ENCODE measurements around the gene TGM3.

TGM3 gene

GRCh38 chr20:2333821-2334220 lies 38.0 kb downstream of the TGM3 start:
- Histone ChIP-seq H3K9ac (ENCODE audit: low read depth, low read length, poor library complexity) (no peak overlapping the region), H3K4me1 (ENCODE audit: control insufficient read depth in 2 of 2, insufficient read depth in 1 of 2, low read depth in 1 of 2, low read length in 2 of 2) (no peaks in the 10 kb centered on the region), H4K8ac (ENCODE audit: low read depth, low read length) (no peak overlapping the region), H3K14ac (ENCODE audit: low read length) (no peak overlapping the region), H2AFZ (ENCODE audit: low read length) (no peak overlapping the region), H3K4ac (ENCODE audit: low read length) (no peak overlapping the region), H3K18ac (ENCODE audit: low read length) (no peak overlapping the region), H2AK5ac (ENCODE audit: low read depth, low read length) (no peak overlapping the region), H3K4me2 (ENCODE audit: insufficient read depth, low read length, poor library complexity, severe bottlenecking) (no peak overlapping the region), H3K79me1 (ENCODE audit: low read depth, low read length) (no peaks in the 10 kb centered on the region), H2BK5ac (ENCODE audit: low read length) (no peak overlapping the region), H3K36me3 (replicated peaks in 1 of 2; ENCODE audit: control insufficient read depth in 2 of 2, insufficient read depth in 2 of 2, low read length in 2 of 2) (no peaks in the 10 kb centered on the region), H3K9me3 (replicated peaks in 1 of 2; ENCODE audit: control insufficient read depth in 2 of 2, insufficient read depth in 1 of 2, low read depth in 1 of 2, low read length in 2 of 2) (no peaks in the 10 kb centered on the region), H2BK15ac (ENCODE audit: low read length) (no peak overlapping the region), H4K91ac (ENCODE audit: low read depth, low read length, poor library complexity) (no peak overlapping the region), H2BK120ac (ENCODE audit: low read depth, low read length) (no peak overlapping the region), H3K27me3 (ENCODE audit: control insufficient read depth in 3 of 3, insufficient read depth in 3 of 3, low read depth in 1 of 3, low read length in 3 of 3) (peaks cover 0 to 24% (median 0%) of the 10 kb centered on the region in 3 experiments), H3K4me3 (ENCODE audit: low read length in 2 of 2) (no peak overlapping the region), H3K23ac (ENCODE audit: low read depth, low read length, poor library complexity) (no peak overlapping the region), H3K27ac (replicated peaks; ENCODE audit: low read length) (no peak overlapping the region), H2BK12ac (ENCODE audit: low read length) (no peak overlapping the region)
- no CpG with 5 or more reads among the region's 6 CpGs for WGBS, 2 donors (ENCODE audit: extremely low coverage in 2 of 2, insufficient read length in 2 of 2, insufficient replicate concordance in 1 of 2)
- DNase-seq (ENCODE audit: low spot score) = no peak

DNA sequence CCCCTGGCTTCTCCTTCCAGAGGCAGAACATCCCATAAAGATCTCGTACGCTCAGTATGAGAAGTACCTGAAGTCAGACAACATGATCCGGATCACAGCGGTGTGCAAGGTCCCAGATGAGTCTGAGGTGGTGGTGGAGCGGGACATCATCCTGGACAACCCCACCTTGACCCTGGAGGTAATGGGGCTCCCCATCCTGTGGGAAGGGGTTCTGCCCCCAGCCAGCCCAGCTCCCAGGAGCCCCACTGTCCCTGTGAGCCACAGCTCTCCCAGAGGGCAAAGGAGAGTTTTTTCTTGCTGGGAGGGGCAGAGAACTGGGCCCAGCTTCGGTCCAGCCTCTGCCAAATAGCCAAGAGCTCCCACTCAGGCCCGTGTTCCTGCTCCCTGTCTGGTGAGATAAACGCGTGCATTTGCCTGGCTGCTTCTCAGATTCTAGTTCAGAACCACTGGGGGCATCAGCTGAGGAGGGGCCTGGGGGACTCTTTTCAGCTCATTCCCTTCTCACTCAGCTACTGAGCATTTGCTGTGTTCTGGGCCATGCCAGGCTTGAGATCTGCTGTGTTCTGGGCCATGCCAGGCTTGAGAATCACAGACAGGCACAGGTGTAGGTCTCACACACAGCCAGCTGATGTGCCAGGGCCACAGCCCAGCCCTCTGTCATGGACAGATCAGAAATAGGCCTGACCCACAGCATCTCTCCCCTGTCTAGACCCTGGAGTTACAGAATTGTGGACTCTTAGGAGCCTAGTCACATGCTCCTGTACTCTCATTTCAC lies 39.5 kb downstream of the TGM3 start:
- Histone ChIP-seq H4K91ac (ENCODE audit: low read depth, low read length, poor library complexity) (no peak overlapping the region), H2AFZ (ENCODE audit: low read length) (no peak overlapping the region), H3K23ac (ENCODE audit: low read depth, low read length, poor library complexity) (no peak overlapping the region), H3K18ac (ENCODE audit: low read length) (peak overlapping the region; percentile 59), H3K79me1 (ENCODE audit: low read depth, low read length) (no peaks in the 10 kb centered on the region), H2BK5ac (ENCODE audit: low read length) (no peak overlapping the region), H3K9me3 (replicated peaks in 1 of 2; ENCODE audit: control insufficient read depth in 2 of 2, insufficient read depth in 1 of 2, low read depth in 1 of 2, low read length in 2 of 2) (no peaks in the 10 kb centered on the region), H2BK15ac (ENCODE audit: low read length) (peak overlapping the region; percentile 79), H3K36me3 (replicated peaks in 1 of 2; ENCODE audit: control insufficient read depth in 2 of 2, insufficient read depth in 2 of 2, low read length in 2 of 2) (no peaks in the 10 kb centered on the region), H2BK12ac (ENCODE audit: low read length) (no peak overlapping the region), H3K4ac (ENCODE audit: low read length) (no peak overlapping the region), H3K4me3 (ENCODE audit: low read length in 2 of 2) (no peak overlapping the region), H2AK5ac (ENCODE audit: low read depth, low read length) (peak overlapping the region; percentile 37), H3K14ac (ENCODE audit: low read length) (no peak overlapping the region), H3K4me2 (ENCODE audit: insufficient read depth, low read length, poor library complexity, severe bottlenecking) (no peak overlapping the region), H3K27me3 (ENCODE audit: control insufficient read depth in 3 of 3, insufficient read depth in 3 of 3, low read depth in 1 of 3, low read length in 3 of 3) (peaks cover 0 to 19% (median 0%) of the 10 kb centered on the region in 3 experiments), H3K27ac (replicated peaks; ENCODE audit: low read length) (no peak overlapping the region), H2BK120ac (ENCODE audit: low read depth, low read length) (no peak overlapping the region), H3K4me1 (ENCODE audit: control insufficient read depth in 2 of 2, insufficient read depth in 1 of 2, low read depth in 1 of 2, low read length in 2 of 2) (no peaks in the 10 kb centered on the region), H4K8ac (ENCODE audit: low read depth, low read length) (no peak overlapping the region), H3K9ac (ENCODE audit: low read depth, low read length, poor library complexity) (no peak overlapping the region)
- DNase-seq (ENCODE audit: low spot score) = no peak
- WGBS, 2 donors (ENCODE audit: extremely low coverage in 2 of 2, insufficient read length in 2 of 2, insufficient replicate concordance in 1 of 2) = no CpG with 5 or more reads among the region's 9 CpGs

- H3K4me2 ChIP-seq (ENCODE audit: insufficient read depth, low read length, poor library complexity, severe bottlenecking) = no peak overlapping the region
- no peak overlapping the region for H3K4me3 ChIP-seq (ENCODE audit: low read length in 2 of 2)
- H2AFZ ChIP-seq (ENCODE audit: low read length) = peak overlapping the region; percentile 7
- no peak overlapping the region for H2BK12ac ChIP-seq (ENCODE audit: low read length)
- H4K8ac ChIP-seq (ENCODE audit: low read depth, low read length) = no peak overlapping the region
- peaks cover 0 to 2% of the 10 kb centered on the region in 2 donors for H3K4me1 ChIP-seq (ENCODE audit: control insufficient read depth in 2 of 2, insufficient read depth in 1 of 2, low read depth in 1 of 2, low read length in 2 of 2)
- no peak overlapping the region for H3K4ac ChIP-seq (ENCODE audit: low read length)
- no CpG with 5 or more reads among the region's 4 CpGs for WGBS, 2 donors (ENCODE audit: extremely low coverage in 2 of 2, insufficient read length in 2 of 2, insufficient replicate concordance in 1 of 2)
- no peak for DNase-seq (ENCODE audit: low spot score)
- H3K9ac ChIP-seq (ENCODE audit: low read depth, low read length, poor library complexity) = no peak overlapping the region
- H3K79me1 ChIP-seq (ENCODE audit: low read depth, low read length) = no peaks in the 10 kb centered on the region
- no peak overlapping the region for H4K91ac ChIP-seq (ENCODE audit: low read depth, low read length, poor library complexity)
- no peaks in the 10 kb centered on the region for H3K9me3 ChIP-seq (replicated peaks in 1 of 2; ENCODE audit: control insufficient read depth in 2 of 2, insufficient read depth in 1 of 2, low read depth in 1 of 2, low read length in 2 of 2)
- H2AK5ac ChIP-seq (ENCODE audit: low read depth, low read length) = no peak overlapping the region
- H3K18ac ChIP-seq (ENCODE audit: low read length) = no peak overlapping the region
- no peak overlapping the region for H3K23ac ChIP-seq (ENCODE audit: low read depth, low read length, poor library complexity)
- no peak overlapping the region for H3K14ac ChIP-seq (ENCODE audit: low read length)
- no peak overlapping the region for H2BK5ac ChIP-seq (ENCODE audit: low read length)
- H3K27ac ChIP-seq (replicated peaks; ENCODE audit: low read length) = no peak overlapping the region
- H3K27me3 ChIP-seq (ENCODE audit: control insufficient read depth in 3 of 3, insufficient read depth in 3 of 3, low read depth in 1 of 3, low read length in 3 of 3) = peaks cover 0 to 19% (median 0%) of the 10 kb centered on the region in 3 experiments
- H3K36me3 ChIP-seq (replicated peaks in 1 of 2; ENCODE audit: control insufficient read depth in 2 of 2, insufficient read depth in 2 of 2, low read length in 2 of 2) = no peaks in the 10 kb centered on the region
- H2BK120ac ChIP-seq (ENCODE audit: low read depth, low read length) = no peak overlapping the region
- no peak overlapping the region for H2BK15ac ChIP-seq (ENCODE audit: low read length)
Measured at GRCh38 chr20:2336471-2336870, 40.7 kb downstream of the TGM3 start.

- Histone ChIP-seq H3K4me3 (ENCODE audit: low read length in 2 of 2) (no peak overlapping the region), H3K14ac (ENCODE audit: low read length) (no peak overlapping the region), H4K91ac (ENCODE audit: low read depth, low read length, poor library complexity) (no peak overlapping the region), H3K4me1 (ENCODE audit: control insufficient read depth in 2 of 2, insufficient read depth in 1 of 2, low read depth in 1 of 2, low read length in 2 of 2) (peaks cover 0 to 3% of the 10 kb centered on the region in 2 donors), H3K27me3 (ENCODE audit: control insufficient read depth in 3 of 3, insufficient read depth in 3 of 3, low read depth in 1 of 3, low read length in 3 of 3) (peaks cover 0 to 14% (median 0%) of the 10 kb centered on the region in 3 experiments), H3K4ac (ENCODE audit: low read length) (no peak overlapping the region), H2BK15ac (ENCODE audit: low read length) (no peak overlapping the region), H3K4me2 (ENCODE audit: insufficient read depth, low read length, poor library complexity, severe bottlenecking) (no peak overlapping the region), H3K36me3 (replicated peaks in 1 of 2; ENCODE audit: control insufficient read depth in 2 of 2, insufficient read depth in 2 of 2, low read length in 2 of 2) (no peaks in the 10 kb centered on the region), H2AK5ac (ENCODE audit: low read depth, low read length) (no peak overlapping the region), H3K27ac (replicated peaks; ENCODE audit: low read length) (no peak overlapping the region), H4K8ac (ENCODE audit: low read depth, low read length) (no peak overlapping the region), H2BK12ac (ENCODE audit: low read length) (no peak overlapping the region), H3K23ac (ENCODE audit: low read depth, low read length, poor library complexity) (no peak overlapping the region), H3K79me1 (ENCODE audit: low read depth, low read length) (no peaks in the 10 kb centered on the region), H2AFZ (ENCODE audit: low read length) (no peak overlapping the region), H2BK120ac (ENCODE audit: low read depth, low read length) (no peak overlapping the region), H3K9ac (ENCODE audit: low read depth, low read length, poor library complexity) (no peak overlapping the region), H3K9me3 (replicated peaks in 1 of 2; ENCODE audit: control insufficient read depth in 2 of 2, insufficient read depth in 1 of 2, low read depth in 1 of 2, low read length in 2 of 2) (no peaks in the 10 kb centered on the region), H2BK5ac (ENCODE audit: low read length) (no peak overlapping the region), H3K18ac (ENCODE audit: low read length) (no peak overlapping the region)
- no CpG with 5 or more reads among the region's 5 CpGs for WGBS, 2 donors (ENCODE audit: extremely low coverage in 2 of 2, insufficient read length in 2 of 2, insufficient replicate concordance in 1 of 2)
- no peak for DNase-seq (ENCODE audit: low spot score)
Measured at GRCh38 chr20:2337142-2337541, 41.3 kb downstream of the TGM3 start.
